GM12874 (cell line): ENCODE data around the gene PEX14.

Experiments
- TF ChIP-seq, protein P1 (sequence below): IDR thresholded peaks from 2 replicates; pipeline ENCODE4 v1.5.1; 2011; ENCODE audit warnings: low read depth, mild to moderate bottlenecking, control low read depth, low read length, moderate library complexity; ENCODE audit not compliant: insufficient read depth

Gene PEX14

DNA sequence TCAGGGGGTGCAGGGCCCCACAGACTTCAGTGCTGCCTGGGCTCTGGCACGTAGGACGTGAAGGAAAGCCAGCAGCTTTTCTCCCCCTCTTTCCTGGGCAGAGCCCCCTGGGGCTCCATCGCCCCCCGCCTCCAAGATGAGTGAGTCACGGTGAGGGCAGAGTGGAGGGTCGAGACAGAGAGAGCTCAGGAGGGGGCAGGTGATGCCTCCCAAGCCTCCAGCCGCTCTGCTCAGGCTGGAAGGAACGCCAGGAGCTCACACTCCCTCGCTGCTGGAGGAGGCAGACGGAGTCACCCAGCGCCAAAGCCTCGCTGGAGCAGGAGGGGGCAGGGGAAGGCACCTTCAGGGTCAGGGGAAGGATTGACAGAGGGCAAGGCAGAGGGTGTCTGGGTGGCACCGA, 202.2 kb downstream of the PEX14 start:
- TF ChIP-seq, protein P1, sequence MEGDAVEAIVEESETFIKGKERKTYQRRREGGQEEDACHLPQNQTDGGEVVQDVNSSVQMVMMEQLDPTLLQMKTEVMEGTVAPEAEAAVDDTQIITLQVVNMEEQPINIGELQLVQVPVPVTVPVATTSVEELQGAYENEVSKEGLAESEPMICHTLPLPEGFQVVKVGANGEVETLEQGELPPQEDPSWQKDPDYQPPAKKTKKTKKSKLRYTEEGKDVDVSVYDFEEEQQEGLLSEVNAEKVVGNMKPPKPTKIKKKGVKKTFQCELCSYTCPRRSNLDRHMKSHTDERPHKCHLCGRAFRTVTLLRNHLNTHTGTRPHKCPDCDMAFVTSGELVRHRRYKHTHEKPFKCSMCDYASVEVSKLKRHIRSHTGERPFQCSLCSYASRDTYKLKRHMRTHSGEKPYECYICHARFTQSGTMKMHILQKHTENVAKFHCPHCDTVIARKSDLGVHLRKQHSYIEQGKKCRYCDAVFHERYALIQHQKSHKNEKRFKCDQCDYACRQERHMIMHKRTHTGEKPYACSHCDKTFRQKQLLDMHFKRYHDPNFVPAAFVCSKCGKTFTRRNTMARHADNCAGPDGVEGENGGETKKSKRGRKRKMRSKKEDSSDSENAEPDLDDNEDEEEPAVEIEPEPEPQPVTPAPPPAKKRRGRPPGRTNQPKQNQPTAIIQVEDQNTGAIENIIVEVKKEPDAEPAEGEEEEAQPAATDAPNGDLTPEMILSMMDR: no peak

DNA sequence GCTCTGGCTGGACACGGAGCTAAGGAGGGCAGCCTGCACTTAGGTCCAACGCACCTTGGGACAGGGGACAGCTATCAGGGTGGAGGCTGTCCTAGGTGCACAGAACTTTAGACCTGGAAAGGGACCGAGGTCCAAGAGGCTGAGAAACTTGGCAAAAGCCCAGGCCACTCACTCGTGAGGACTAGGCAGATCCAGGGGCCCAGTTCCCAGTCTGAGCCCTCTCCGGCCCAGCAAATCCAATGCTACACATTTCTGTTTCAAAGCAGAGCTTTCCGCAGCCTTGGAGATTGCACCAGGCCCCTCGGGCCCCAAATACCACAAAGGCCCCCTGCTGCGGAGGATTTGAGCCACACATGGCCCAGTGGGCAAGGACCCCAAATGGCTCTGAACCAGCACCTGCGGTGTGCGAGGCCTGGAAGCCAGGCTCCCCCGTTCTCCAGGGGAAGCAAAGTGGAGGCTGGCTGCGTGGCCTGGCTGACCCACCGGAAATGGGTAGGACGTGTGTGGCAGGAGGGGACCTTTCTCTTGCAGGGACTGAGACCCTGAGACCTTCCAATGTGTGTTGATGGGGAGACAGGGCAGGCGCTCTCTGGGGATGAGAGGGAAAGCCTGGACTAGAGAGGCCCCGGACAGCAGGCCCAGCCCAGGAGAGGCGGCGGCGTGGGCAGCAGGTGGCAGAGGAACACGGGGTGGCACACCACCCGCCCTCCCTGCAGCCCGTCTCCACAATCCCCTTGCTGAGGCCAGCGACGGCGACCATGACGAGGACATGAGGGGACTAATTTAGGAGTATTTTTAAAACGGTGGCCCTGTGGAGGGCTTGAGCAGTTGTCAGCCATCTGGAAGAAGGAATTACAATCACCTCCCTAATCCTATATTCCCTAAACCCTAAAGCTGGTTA, 203.0 kb downstream of the PEX14 start:
- TF ChIP-seq, protein P1: no peak

DNA sequence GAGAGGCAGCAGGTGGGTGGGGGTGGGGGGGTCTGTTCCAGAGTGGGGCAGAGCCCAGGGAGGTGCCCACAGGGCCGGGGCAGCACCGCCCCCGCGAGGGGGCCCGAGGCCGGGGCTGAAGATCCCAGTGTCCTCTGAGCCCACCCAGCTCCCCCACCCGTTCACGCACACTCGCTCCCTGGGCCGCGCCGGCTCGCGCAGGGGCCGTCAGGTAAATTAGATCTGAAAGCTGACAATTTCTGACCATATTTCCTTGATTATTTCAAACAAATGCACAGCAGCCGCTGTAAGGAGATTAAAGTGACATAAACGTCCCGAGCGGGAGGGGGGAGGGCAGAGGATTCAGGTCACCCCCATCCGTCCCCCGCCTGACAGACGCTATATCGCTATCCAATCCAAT, 203.7 kb downstream of the PEX14 start:
- TF ChIP-seq, protein P1: no peak

DNA sequence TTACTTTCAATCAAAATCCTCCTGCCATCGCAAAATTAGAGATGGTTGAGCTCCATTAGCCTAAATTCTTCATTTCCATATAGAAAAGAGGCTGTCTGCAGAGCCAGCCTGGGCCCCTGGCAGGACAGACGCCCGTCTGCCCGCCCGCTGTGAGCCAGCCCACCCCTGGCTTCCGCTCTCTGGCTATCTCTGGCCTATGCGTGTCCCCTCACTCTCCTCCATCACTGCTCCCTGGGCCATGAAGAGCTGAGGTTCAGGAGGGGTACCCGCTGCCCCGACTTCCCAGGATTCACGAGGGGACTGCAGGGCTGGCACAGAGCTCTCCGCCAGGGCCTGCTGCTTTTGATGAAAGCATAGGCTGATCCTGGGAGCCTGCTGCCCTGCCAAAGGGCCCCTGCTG, 204.1 kb downstream of the PEX14 start:
- TF ChIP-seq, protein P1: no peak

DNA sequence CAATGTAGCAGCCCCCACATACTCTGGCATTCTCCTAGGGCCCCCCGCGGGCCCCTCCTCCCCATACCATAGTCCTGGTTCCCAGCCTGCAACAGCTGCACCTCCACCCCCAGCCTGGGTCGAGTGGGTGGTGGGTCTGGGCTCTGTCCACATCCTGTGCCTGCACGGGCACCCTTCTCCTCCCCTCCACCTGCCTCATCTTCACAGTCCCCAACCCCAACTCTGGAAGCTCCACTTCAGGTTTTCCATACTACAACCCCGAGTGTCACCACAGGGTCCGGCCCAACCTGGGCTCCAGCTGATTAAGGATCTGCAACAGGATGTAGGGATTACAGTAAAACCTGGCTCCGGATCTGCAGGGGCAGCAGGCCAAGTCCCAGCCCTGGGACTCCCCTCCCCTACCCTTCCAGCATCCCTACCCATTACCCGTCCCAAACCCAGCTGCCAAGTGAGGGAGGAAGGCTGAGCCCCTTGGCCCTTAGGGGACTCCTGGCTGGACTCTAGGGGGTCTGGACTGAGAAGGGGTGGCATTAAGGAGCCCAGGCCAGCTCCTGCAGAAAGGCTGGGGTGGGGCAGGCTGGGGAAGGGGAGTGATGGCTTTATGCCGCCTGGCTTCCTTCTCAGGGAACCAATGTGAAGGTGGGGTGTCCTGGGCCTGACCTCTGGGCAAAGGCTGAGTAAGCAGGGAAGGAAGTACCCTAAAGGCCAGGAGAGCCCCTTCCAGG, 204.9 kb downstream of the PEX14 start:
- TF ChIP-seq, protein P1: no peak
